GM18511 (cell line): Measurements from ENCODE around the gene PNPT1.
"Not testable (repeated sequence)": the region's sequence is repeated elsewhere in the genome, so short reads cannot be mapped to it uniquely, and the experiment has no call there.

Source experiments
- ATAC-seq: cut with Tn5 transposase; IDR thresholded peaks from one replicate; pipeline ENCODE4 v1.9.1; 2021; ENCODE audit warnings: mild to moderate bottlenecking, moderate library complexity; ENCODE audit not compliant: unreplicated experiment

Gene PNPT1

GRCh38 chr2:55693181-55694125, at the start of gene PNPT1:
Gene PNPT1, minus strand, starts transcription at chr2:55693844. Its CDS starts 21 bp downstream, at chr2:55693823.
- peak; percentile 100 for ATAC-seq

GRCh38 chr2:55742996-55743395, 49.4 kb upstream of the PNPT1 start:
- ATAC-seq: no peak

- ATAC-seq: not testable (repeated sequence)
Observed at GRCh38 chr2:55736019-55736536, 42.4 kb upstream of the PNPT1 start.

DNA sequence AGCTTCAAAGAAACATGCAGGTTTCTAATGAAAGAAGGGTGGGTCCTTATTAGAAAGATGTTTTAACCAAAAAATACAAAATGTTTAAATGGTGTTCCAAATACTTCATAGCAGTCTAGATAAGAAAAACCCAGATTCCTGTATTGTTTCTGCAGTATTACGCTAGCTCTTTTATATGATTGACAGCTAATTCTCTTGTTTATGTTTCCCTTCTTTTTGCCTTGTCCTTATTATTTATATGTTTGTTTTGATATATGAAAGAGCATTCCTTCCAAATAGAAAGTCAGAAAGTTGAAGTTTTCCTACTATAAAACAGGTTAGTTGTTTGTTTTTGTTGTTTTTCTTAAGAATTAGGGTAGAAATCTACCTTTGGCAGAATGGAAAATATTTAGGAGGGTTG, 41.1 kb upstream of the PNPT1 start:
- no peak for ATAC-seq

- no peak for ATAC-seq
Observed at GRCh38 chr2:55733335-55733734, 39.7 kb upstream of the PNPT1 start.

DNA sequence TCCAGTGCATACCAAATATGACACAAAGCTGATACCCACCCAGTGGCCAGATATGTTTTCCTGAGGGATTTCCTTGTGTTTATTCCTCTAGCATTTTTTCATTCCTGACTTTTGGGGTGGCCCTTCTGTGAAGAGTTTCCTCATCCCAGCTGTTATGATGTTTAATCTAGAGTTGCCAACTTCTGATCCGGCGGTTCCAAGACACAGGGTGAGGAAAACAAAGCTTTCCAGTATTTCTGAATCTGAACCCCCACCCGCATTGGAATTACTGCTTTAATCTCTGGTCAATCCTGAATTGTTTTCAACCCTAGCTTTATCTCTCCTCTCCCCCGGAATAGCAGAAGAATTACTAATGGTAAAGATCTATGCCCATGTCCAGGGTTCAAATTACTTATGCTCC, 39.2 kb upstream of the PNPT1 start:
- no peak for ATAC-seq

DNA sequence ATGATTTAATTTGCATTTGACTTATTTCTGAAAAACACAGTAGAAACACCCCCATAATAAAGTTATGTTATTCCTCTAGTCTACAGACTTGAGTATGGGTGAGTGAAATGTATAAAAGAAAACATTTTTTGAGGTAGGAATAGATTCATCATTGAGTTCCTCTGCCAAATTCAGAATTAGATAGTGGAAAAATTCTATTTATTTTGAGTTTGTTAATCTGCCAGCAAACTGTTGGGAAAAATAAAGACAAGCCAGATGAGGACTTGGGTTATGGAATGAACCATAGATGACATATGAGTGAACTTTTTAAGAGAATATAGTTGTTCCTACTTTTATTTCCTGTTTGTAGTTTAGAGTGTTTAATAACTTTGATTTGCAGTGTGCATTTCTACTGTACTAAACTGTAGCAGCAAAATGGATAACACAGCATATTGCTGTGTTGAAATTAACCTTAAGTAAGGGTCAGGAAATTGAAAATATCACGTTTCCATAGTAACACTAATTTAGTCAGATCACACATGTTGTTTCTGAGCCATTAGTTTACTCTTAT, 35.6 kb upstream of the PNPT1 start:
- ATAC-seq: no peak

DNA sequence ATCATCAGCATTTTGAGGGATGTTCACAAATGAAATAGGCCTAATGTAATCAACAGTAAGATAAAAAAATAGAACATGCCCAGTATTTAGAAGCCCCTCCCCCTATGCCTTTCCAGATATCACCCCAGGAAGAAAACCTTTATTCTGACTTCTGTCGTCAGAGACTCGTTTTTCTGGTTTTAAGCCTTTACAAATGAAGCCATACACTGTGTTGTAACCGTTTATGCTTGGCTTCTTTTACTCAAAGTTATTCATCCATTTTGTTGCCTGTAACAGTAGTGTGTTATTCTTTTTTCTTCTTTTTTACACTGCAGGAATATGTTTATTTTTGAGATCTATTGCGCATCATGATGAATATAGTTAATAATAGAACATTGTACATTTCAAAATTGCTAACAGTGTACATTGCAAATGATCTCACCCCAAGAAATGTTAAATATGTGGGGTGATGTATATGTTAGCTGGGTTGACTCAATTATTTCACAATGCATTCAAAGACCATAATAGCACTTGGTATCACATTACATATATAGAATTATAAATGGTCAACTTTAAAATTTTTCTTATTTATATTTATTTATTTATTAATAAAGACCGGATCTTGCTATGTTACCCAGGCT, 28.1 kb upstream of the PNPT1 start:
- ATAC-seq: no peak

DNA sequence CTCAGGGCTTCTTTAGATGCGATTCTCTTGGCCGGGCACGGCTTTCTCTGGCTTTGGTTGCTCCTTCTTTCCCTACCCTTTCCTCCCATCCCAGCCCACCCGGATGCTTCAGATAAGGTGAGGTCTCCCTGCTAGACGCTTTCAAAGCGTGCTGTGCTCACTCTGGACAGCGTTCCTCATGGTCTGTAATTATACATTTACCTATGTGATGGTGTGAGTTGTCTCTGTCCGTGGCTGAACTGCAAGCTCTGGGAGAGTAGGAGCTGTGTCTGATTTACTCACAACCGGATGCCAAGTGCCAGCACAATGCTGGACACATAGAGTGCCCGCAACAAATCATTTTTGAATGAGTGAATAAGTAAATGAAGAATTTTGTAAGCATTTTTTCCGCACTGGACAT, 26.8 kb upstream of the PNPT1 start:
- ATAC-seq: no peak

- no peak for ATAC-seq
Observed at GRCh38 chr2:55719852-55720251, 26.2 kb upstream of the PNPT1 start.

DNA sequence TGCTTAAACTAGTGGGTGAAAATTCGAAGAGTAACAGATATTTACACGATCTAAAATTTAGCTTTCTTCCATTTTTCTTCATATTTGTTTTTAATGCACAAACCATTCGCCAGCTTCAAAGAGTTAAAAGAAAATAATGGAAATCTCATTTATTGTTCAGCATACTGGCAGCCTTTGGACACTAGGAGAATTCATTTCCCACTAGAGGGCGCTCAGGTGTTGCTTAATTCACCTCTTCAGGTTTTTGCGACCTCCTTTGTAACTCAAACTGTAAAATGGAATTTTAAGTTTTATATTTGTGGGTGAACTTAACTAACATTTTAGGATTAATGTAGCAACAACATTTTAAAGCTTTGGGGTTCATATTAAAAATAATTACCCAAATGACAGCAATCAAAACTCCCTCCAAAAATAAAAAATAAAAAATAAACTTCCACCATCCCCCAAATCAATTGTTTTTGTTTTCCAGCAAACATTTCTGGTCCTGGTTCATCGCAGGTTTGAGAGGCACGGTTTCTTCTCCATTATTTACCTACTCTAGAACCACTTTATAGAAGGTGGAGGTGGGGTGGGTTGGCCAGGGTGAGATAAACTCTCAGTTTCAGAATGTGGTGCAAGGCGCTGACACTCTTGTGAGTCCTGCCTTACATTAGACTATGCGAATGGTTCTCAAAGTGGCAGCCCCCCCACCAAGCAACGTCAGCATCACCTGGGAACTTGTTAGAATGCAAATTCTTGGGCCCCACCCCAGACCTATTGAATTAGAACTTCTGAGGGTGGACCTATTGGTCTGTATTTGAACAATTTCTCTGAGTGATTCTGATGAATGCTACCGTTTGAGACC, 24.7 kb upstream of the PNPT1 start:
- ATAC-seq: peak; percentile 80

GRCh38 chr2:55715626-55716025, 22.0 kb upstream of the PNPT1 start:
- no peak for ATAC-seq

DNA sequence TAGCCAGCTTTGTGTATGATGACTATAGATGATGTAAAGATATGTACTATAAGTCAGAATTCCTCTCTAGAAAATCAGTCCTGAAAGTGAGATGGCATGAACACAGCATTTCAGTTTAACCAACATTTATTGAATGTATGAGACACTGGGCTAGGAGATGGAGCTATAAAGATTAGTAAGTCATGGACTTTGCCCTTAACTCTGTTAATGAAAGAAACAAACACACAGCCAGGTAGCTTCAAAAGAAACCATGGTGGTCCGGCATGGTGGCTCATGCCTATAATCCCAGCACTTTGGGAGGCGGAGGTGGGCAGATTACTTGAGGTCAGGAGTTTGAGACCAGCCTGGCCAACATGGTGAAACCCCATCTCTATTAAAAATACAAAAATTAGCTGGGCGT, 21.5 kb upstream of the PNPT1 start:
- ATAC-seq: not testable (repeated sequence)

DNA sequence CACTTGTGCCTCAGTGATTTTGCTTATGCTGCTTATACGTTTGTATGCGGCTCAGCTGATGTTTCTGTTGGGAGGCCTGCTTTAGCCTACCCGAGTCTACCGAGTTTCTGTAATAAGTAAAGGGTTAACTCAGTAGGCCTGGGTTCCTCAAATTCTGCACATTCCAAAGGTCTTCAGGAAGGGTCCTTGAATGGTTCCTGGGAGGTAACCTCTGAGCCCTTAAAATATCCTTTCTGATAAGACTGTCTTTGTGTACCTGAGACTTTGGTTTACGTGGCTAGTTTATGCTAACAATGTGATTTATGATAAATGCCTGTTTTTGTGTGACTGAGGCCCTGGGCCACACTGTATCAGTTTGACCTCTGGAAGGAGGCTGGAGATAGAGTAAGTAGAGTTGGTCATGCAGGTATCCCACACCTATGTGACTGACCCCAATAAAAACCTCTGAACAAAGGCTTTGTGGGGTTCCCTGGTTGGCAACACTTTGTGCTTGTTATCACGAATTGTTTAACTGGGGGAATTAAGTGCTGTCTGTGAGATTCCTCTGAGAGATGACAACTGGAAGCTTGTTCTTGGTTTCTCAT, 18.9 kb upstream of the PNPT1 start:
- no peak for ATAC-seq

- ATAC-seq: no peak
Observed at GRCh38 chr2:55710025-55710424, 16.4 kb upstream of the PNPT1 start.

DNA sequence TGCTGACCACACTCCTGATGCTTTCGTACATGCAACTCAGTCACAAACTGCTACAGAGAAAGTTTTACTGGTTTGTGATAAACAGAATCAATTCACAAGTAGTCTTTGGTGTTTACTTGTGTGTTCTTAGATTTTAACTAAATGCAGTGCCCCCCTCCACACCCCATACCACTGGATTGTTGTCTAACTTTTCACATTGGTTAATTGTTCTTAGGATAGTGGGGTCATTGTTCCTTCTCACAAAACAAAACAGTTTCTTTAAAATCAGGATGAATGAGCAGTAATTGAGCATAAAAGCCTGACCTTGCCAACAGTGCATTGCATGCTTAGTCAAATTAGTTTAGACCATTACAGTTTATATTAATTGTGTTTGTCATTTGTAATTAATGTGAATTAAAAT, 14.1 kb upstream of the PNPT1 start:
- no peak for ATAC-seq

GRCh38 chr2:55706258-55706657, 12.6 kb upstream of the PNPT1 start:
- ATAC-seq: not testable (repeated sequence)

GRCh38 chr2:55705027-55705653, 11.5 kb upstream of the PNPT1 start:
- no peak for ATAC-seq

- no peak for ATAC-seq
Observed at GRCh38 chr2:55703350-55703749, 9.7 kb upstream of the PNPT1 start.

DNA sequence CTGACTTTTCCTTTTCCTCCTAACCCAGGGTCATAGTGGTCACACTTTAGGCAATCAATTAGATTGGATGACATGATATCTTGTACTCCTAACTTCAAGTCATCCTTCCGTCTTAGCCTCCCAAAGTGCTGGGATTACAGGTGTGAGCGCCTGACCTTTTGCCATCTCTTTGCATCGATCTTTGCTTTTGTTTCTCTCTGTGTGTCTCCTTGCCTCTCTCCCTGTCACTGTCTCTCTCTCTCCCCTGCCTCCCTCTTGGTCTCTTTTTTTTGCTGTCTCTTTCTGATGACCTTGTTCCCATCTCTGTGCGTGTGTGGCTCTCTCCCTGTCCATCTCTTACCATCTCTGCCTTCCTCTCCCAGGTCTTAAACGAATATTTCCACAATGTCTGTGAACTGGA, 904 bp downstream of the PNPT1 start:
- ATAC-seq: peak; percentile 2
